GM12891 (cell line): ENCODE measurements around the gene DOCK4.

ENCODE experiments used
- POLR2A ChIP-seq: IDR thresholded peaks from 2 replicates; pipeline ENCODE4 v1.6.1; 2011; ENCODE audit warnings: low read depth, low read length, control low read depth
- POLR2AphosphoS5 ChIP-seq: IDR thresholded peaks from 2 replicates; pipeline ENCODE4 v1.6.1; 2011; ENCODE audit warnings: low read depth, low read length, control low read depth
- SPI1 ChIP-seq: IDR thresholded peaks from 2 replicates; pipeline ENCODE4 v1.6.1; 2011; ENCODE audit warnings: low read depth, low read length, control low read depth
- TAF1 ChIP-seq: IDR thresholded peaks from 2 replicates; pipeline ENCODE4 v1.6.1; 2011; ENCODE audit warnings: low read depth, low read length, control low read depth

DNA sequence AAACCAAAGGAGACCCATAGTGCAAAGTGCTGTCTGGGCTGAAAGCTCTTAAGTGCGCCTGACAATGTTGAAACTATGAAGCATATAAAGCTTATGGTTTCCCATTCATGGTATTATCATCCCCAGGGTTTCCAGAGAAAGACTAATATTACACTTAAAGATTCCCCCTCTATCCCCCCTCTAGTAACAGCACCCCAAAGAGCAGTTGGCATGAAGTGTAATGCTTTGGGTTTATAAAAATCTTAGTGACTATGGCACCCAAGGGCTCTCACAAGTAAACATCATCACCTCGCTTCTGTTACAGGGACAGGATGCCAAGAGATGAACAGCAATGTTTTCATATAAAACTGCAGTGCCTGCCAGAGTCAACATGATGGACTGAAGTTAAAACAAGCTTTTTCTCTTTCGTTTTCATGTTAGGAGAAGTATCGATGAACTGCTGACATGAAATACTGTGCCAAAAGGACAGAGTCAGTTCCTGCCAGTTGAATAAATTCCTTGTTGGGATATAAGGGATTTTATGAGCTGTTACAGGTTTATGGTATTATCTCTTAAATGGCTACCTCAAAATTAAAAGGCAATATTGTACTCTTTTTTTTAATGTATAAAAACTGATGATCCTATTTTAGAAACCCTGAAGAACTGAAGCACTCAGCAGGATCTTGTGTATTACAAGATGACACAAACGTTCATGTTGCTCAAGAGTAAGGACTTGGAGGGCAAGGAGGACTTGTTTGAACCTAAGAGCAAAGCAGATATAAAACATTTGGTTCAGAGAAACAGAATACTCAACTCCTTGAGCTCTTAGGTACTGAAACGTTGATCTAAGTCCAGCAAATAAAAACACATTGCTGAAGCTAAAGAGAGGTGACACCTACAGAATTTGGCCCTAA is 440.2 kb downstream of the DOCK4 start:
- no peak for TF ChIP-seq POLR2A
- TF ChIP-seq POLR2AphosphoS5: no peak
- no peak for TF ChIP-seq TAF1
- no peak for TF ChIP-seq SPI1
